Lower leg skin (tissue), 4 donors: Measurements from ENCODE around the gene EXOC8. TPM values are rescaled to one million over a fixed set of nuclear protein-coding genes. Genes with fewer than 3 reads are reported as not detected.

Experiments
- DNase-seq, 2 donors: peaks; one replicate each; pipeline ENCODE4 v3.0.0-alpha.2; 2019; ENCODE audit warnings: low spot score in 2 of 2
- H3K4me3 ChIP-seq: fragments of 200-600 bp; sonication (generic); 2 replicates; pipeline ENCODE4 v1.5.1; 2017; ENCODE audit warnings: mild to moderate bottlenecking, low read depth; ENCODE audit not compliant: poor library complexity, severe bottlenecking
- POLR2A ChIP-seq, 2 donors: fragments of 450-650 bp; IDR thresholded peaks; one replicate each; pipeline ENCODE4 v1.6.1; 2016 to 2017; ENCODE audit warnings: antibody characterized with exemption in 2 of 2, mild to moderate bottlenecking in 1 of 2, moderate library complexity in 1 of 2
- WGBS, 2 donors: methylation state at CpG; one replicate each; pipeline ENCODE4 v1.1.5; 2018; 5-methylcytosine and 5-hydroxymethylcytosine counted together
- intact Hi-C: fragments of 100-400 bp; cut with DNase I; formaldehyde crosslinking; loops from one replicate; pipeline ENCODE4 v1.15.0; 2023; ENCODE audit warnings: low total_unique reads
- total RNA-seq, 4 donors: library from RNA; depleted of rRNA; stranded (reverse); fragments of >200 nt; gene quantifications; one replicate each; pipeline ENCODE4 v1.1.0, GENCODE V29; 2016
- TF ChIP-seq, protein P1 (sequence below), 3 donors: fragments of 450-650 bp; IDR thresholded peaks; one replicate each; pipeline ENCODE4 v1.5.1; 2016; ENCODE audit warnings: antibody characterized with exemption in 3 of 3, mild to moderate bottlenecking in 3 of 3, moderate library complexity in 2 of 3

Gene EXOC8
- total RNA-seq, 4 donors from 2014 or later: 19.7 to 23.2 (median 22.2) TPM

DNA sequence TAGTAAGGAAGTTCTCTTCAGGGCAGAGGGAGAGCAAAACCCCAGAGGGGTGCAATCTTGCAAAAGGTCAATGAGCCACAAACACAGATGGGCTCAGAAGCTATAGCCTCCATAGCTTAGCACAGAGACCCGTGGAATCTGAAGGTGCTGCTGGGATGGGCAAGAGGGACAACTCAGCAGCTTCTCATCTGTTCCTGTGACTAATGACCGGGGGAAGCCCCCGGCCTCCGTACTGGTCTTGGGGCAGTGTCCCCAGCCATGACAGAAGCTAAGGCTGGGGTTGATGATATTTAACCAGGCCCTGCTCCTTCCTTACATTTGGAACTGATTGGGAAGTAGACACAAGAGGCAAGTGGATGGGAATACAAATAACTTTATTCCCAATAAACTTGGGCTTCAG is 19.1 kb downstream of the EXOC8 start:
- TF ChIP-seq, protein P1, sequence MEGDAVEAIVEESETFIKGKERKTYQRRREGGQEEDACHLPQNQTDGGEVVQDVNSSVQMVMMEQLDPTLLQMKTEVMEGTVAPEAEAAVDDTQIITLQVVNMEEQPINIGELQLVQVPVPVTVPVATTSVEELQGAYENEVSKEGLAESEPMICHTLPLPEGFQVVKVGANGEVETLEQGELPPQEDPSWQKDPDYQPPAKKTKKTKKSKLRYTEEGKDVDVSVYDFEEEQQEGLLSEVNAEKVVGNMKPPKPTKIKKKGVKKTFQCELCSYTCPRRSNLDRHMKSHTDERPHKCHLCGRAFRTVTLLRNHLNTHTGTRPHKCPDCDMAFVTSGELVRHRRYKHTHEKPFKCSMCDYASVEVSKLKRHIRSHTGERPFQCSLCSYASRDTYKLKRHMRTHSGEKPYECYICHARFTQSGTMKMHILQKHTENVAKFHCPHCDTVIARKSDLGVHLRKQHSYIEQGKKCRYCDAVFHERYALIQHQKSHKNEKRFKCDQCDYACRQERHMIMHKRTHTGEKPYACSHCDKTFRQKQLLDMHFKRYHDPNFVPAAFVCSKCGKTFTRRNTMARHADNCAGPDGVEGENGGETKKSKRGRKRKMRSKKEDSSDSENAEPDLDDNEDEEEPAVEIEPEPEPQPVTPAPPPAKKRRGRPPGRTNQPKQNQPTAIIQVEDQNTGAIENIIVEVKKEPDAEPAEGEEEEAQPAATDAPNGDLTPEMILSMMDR (IDR thresholded peaks at IDR 0.05): no peak
- TF ChIP-seq POLR2A (IDR thresholded peaks at IDR 0.05): no peak
- no peak overlapping the region for H3K4me3 ChIP-seq
- DNase-seq: no peak
- intact Hi-C loops: no loop called here
- WGBS, 2 donors: 84 to 94% methylated on average over 4 of the region's 4 CpGs

DNA sequence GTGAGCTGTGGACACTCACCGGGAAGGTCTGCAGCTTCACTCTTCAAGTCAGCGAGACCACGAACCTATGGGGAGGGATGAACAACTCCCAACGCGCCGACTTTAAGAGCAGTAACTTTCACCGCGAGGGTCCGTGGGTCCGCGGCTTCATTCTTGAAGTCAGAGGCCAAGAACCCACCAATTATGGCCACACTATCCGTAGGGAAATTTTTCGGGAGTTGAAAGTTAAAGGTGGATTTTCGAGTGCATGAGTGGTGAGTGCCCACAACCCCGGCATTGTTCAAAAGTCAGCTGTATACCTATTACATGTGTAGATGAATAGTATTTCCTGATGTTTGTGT is 19.7 kb downstream of the EXOC8 start:
- no peak for DNase-seq
- no peak overlapping the region for H3K4me3 ChIP-seq
- intact Hi-C loops: no loop called here
- no peak for TF ChIP-seq POLR2A (IDR thresholded peaks at IDR 0.05)
- TF ChIP-seq, protein P1 (IDR thresholded peaks at IDR 0.05): no peak
- WGBS, 2 donors: 96 to 97% methylated on average over 15 of the region's 15 CpGs

DNA sequence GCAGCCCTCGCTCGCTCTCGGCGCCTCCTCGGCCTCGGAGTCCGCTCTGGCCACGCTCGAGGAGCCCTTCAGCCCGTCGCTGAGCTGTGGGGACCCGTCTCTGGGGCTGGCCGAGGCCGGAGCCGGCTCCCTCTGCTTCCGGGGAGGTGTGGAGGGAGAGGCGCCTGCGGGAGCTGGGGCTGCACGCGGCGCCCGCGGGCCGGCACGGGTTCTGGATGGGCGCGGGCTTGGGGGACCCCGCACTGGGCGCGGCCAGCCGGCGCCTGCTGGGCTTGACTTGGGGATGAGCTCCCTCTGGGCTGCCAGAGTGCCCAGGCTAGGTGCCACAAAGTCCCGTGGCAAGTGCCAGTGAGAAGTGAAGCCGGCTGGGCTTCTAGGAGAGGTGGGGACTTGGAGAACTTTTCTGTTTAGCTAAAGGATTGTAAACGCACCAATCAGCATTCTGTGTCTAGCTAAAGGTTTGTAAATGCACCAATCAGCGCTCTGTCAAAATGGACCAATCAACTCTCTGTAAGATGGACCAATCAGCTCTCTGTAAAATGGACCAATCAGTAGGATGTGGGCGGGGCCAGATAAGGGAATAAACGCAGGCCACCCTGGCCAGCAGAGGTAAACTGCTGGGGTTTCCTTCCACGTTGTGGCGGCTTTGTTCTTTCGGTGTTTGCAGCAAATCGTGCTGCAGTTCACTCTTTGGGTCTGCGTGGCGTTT is 20.2 kb downstream of the EXOC8 start:
- TF ChIP-seq, protein P1 (IDR thresholded peaks at IDR 0.05): no peak
- TF ChIP-seq POLR2A (IDR thresholded peaks at IDR 0.05): no peak
- peak in 1 of 2 donors; percentile 54 for DNase-seq
- WGBS, 2 donors: 93% methylated on average over 38 to 42 of the region's 44 CpGs
- H3K4me3 ChIP-seq: no peak overlapping the region
- intact Hi-C loops: no loop called here

DNA sequence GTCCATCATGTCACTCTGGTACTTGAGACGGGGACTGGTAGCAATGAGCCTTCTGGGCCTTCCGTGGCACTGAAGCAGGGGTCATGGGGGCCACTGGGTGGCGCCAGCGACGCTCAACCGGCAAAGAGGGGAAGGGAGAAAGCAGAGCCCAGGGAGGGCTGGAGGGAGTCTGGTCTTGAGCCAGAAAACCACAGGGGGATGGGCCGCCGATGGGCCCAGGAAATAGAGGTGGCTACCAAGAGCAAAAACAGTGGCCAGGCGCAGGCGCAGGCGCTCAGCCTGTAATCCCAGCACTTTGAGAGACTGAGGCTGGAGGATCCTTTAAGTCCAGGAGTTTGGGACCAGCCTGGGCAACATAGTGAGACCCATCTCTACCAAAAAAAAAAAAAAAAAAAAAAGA is 21.8 kb downstream of the EXOC8 start:
- intact Hi-C loops: no loop called here
- whole genome bisulfite sequencing, 2 donors: 40 to 48% methylated on average over 11 of the region's 11 CpGs
- H3K4me3 ChIP-seq: no peak overlapping the region
- peak in 1 of 2 donors; percentile 78 for DNase-seq
- TF ChIP-seq, protein P1 (IDR thresholded peaks at IDR 0.05): no peak
- no peak for TF ChIP-seq POLR2A (IDR thresholded peaks at IDR 0.05)

DNA sequence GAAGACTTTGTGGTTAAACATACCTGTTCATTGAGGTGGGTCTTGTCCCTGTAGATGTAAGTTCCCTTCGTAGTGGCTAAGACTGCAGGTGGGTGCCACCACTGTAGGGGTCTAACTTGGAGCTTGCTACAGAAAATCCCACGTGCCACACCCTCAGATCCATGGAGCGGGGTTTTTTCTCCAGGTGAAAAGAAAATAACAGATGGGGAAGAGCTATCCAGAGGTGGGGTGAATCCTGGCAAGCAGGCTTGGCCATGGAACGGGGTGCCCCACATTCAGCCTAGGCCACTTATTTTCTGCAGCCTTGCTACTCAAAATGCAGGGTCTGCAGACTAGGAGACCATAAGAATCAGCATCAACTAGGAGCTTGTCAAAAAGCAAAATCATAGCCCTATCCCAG is 24.0 kb downstream of the EXOC8 start:
- H3K4me3 ChIP-seq: no peak overlapping the region
- intact Hi-C loops: no loop called here
- TF ChIP-seq, protein P1 (IDR thresholded peaks at IDR 0.05): no peak
- no peak for TF ChIP-seq POLR2A (IDR thresholded peaks at IDR 0.05)
- peak in 1 of 2 donors; percentile 20 for DNase-seq
- 84 to 91% methylated on average over 4 of the region's 4 CpGs for WGBS, 2 donors

DNA sequence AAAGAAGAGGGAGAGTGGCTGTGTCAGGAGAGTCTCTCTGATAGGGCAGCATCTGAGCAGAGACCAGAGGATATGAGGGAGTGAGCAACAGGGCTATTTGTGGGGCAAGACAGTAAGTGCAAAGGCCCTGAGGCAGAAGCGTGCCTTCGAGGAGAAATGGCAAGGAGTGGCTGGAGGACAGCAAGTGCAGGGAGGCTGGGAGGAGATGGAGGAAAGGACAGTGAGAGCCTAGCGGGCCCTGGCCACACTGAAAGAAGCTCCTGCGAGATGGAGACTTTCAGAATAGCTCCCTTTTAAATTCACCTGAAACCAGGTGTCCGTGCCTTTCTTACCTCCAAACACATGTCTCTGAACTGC is 25.2 kb downstream of the EXOC8 start:
- TF ChIP-seq, protein P1 (IDR thresholded peaks at IDR 0.05): no peak
- TF ChIP-seq POLR2A (IDR thresholded peaks at IDR 0.05): no peak
- intact Hi-C loops: no loop called here
- DNase-seq: peak in 1 of 2 donors; percentile 70
- WGBS, 2 donors: 89 to 95% methylated on average over 5 of the region's 5 CpGs
- no peak overlapping the region for H3K4me3 ChIP-seq
